HCT116 (cell line): ENCODE results near the gene KIRREL3. TPM values are rescaled to one million over a fixed set of nuclear protein-coding genes. Genes with fewer than 3 reads are reported as not detected.

Experiments used
- ATAC-seq: fragments of 200-7000 bp; cut with Tn5 transposase; 2 replicates; pipeline ENCODE4 v1.9.1; 2020; ENCODE audit warnings: mild to moderate bottlenecking, moderate library complexity
- BruUV-seq: library from RNA; stranded (reverse); fragments of 400-500 nt; replicated peaks from 2 replicates; lab custom pipeline; 2021; lab: Mats Ljungman, UMichigan
- CTCF ChIA-PET: fragments of 300-600 bp; sonication (Branson Sonifier 250); formaldehyde crosslinking; loops from one replicate; lab custom pipeline; 2021; ENCODE audit warnings: antibody characterized with exemption; lab: Charles Lee
- POLR2A ChIA-PET: fragments of 300-600, 350-600 bp; sonication (Branson Sonifier 250); formaldehyde crosslinking; loops from one replicate; lab custom pipeline; 2021; ENCODE audit warnings: antibody characterized with exemption; lab: Charles Lee
- RAD21 ChIA-PET, 2 experiments: fragments of 300-600 bp; sonication (Branson Sonifier 250); formaldehyde crosslinking; loops; one replicate each; lab custom pipeline; 2023; ENCODE audit warnings: low total read pairs in 2 of 2; ENCODE audit not compliant: uncharacterized antibody in 2 of 2, unreplicated experiment in 2 of 2, low non-redundant PET in 1 of 2; lab: Charles Lee
- DNase-seq: peaks from one replicate; pipeline ENCODE4 v3.0.0-alpha.2; 2010; ENCODE audit warnings: low read depth, low spot score
- H2AFZ ChIP-seq: fragments of 200-600 bp; shearing (Covaris generic), sonication (generic); 2 replicates; pipeline ENCODE4 v1.6.1; 2017; ENCODE audit warnings: low read depth, mixed run types, mixed read lengths, antibody characterized with exemption, low read length; ENCODE audit not compliant: poor library complexity, severe bottlenecking
- H3K27ac ChIP-seq: 2 replicates; pipeline ENCODE4 v1.5.1; 2012; ENCODE audit warnings: low read depth, low read length
- H3K27me3 ChIP-seq: fragments of 200-600 bp; sonication (generic); 2 replicates; pipeline ENCODE4 v1.6.1; 2016; ENCODE audit warnings: mixed run types, low read length, mixed read lengths; ENCODE audit not compliant: insufficient read depth
- H3K36me3 ChIP-seq, 2 experiments: fragments of 200-500 bp in 1 of 2; fragments of 200-600 bp in 1 of 2; sonication (Bioruptor generic) in 1 of 2; sonication (generic) in 1 of 2; 2 replicates each; pipeline versions ENCODE4 v1.5.1 to v1.6.1; 2014 to 2016; ENCODE audit warnings: low read length in 2 of 2, inconsistent platforms in 1 of 2, mixed read lengths in 1 of 2, mixed run types in 1 of 2; ENCODE audit not compliant: insufficient read depth in 2 of 2, control insufficient read depth in 1 of 2
- H3K4me1 ChIP-seq, 2 experiments: fragments of 200-600 bp in 1 of 2; sonication (generic) in 1 of 2; 2 replicates each; pipeline versions ENCODE4 v1.5.1 to v1.6.1; 2012 to 2017; ENCODE audit warnings: low read length in 2 of 2, inconsistent platforms in 1 of 2, mild to moderate bottlenecking in 1 of 2, mixed read lengths in 1 of 2, mixed run types in 1 of 2, moderate library complexity in 1 of 2; ENCODE audit not compliant: insufficient read depth in 2 of 2, control insufficient read depth in 1 of 2
- H3K4me2 ChIP-seq: fragments of 200-600 bp; sonication (generic); 2 replicates; pipeline ENCODE4 v1.6.1; 2017; ENCODE audit warnings: mixed run types, low read length, mixed read lengths
- H3K4me3 ChIP-seq, 2 experiments: fragments of 200-600 bp in 1 of 2; sonication (generic) in 1 of 2; replicated peaks in 1 of 2; 2 replicates each; pipeline ENCODE4 v1.5.1; 2011 to 2016; ENCODE audit warnings: low read length in 2 of 2, control low read depth in 1 of 2, low read depth in 1 of 2, mild to moderate bottlenecking in 1 of 2, mixed read lengths in 1 of 2, mixed run types in 1 of 2
- H3K79me2 ChIP-seq: fragments of 200-600 bp; sonication (generic); 2 replicates; pipeline ENCODE4 v1.6.1; 2017; ENCODE audit warnings: mild to moderate bottlenecking, mixed run types, low read length, moderate library complexity, mixed read lengths; ENCODE audit not compliant: insufficient read depth
- H3K9ac ChIP-seq: fragments of 200-600 bp; sonication (generic); 2 replicates; pipeline ENCODE4 v1.6.1; 2016; ENCODE audit warnings: low read length, mixed read lengths
- H3K9me2 ChIP-seq: fragments of 200-600 bp; sonication (generic), shearing (Covaris generic); 2 replicates; pipeline ENCODE4 v1.6.1; 2017; ENCODE audit warnings: mixed run types, mild to moderate bottlenecking, moderate library complexity; ENCODE audit not compliant: insufficient read depth
- H3K9me3 ChIP-seq, 2 experiments: fragments of 200-500 bp in 1 of 2; fragments of 200-600 bp in 1 of 2; sonication (Bioruptor generic) in 1 of 2; sonication (generic) in 1 of 2; 2 replicates each; pipeline ENCODE4 v1.6.1; 2014 to 2017; ENCODE audit warnings: low read length in 2 of 2, mixed read lengths in 2 of 2, inconsistent platforms in 1 of 2, low read depth in 1 of 2, mild to moderate bottlenecking in 1 of 2, mixed run types in 1 of 2, moderate library complexity in 1 of 2; ENCODE audit not compliant: control insufficient read depth in 1 of 2, insufficient read depth in 1 of 2
- H4K20me1 ChIP-seq: fragments of 200-600 bp; sonication (generic), shearing (Covaris generic); 2 replicates; pipeline ENCODE4 v1.6.1; 2017; ENCODE audit warnings: mixed run types, mild to moderate bottlenecking, moderate library complexity; ENCODE audit not compliant: insufficient read depth
- ATF3 ChIP-seq: IDR thresholded peaks from 2 replicates; pipeline ENCODE4 v1.6.1; 2012
- CBX3 ChIP-seq: IDR thresholded peaks from 2 replicates; pipeline ENCODE4 v1.6.1; 2012; ENCODE audit warnings: low read depth
- CTCF ChIP-seq, 3 experiments: fragments of 200-600 bp in 1 of 3; sonication (generic) in 1 of 3; IDR thresholded peaks in 2 of 3; conservative IDR thresholded peaks in 1 of 3; 2 replicates each; pipeline ENCODE4 v1.5.1; 2012 to 2017; ENCODE audit warnings: low read depth in 2 of 3, low read length in 2 of 3, antibody characterized with exemption in 1 of 3, borderline replicate concordance in 1 of 3, control low read depth in 1 of 3, mild to moderate bottlenecking in 1 of 3, mixed read lengths in 1 of 3, mixed run types in 1 of 3, moderate library complexity in 1 of 3; ENCODE audit not compliant: insufficient read depth in 1 of 3
- EGR1 ChIP-seq: IDR thresholded peaks from 2 replicates; pipeline ENCODE4 v1.6.1; 2012; ENCODE audit warnings: low read depth
- ELF1 ChIP-seq: IDR thresholded peaks from 2 replicates; pipeline ENCODE4 v1.6.1; 2012; ENCODE audit warnings: low read depth, borderline replicate concordance
- EZH2 ChIP-seq: fragments of 200-600 bp; sonication (generic); IDR thresholded peaks from 2 replicates; pipeline ENCODE4 v1.6.1; 2017; ENCODE audit warnings: antibody characterized with exemption, mixed run types
- EZH2phosphoT487 ChIP-seq: fragments of 200-600 bp; IDR thresholded peaks from 2 replicates; pipeline ENCODE4 v1.6.1; 2018; ENCODE audit warnings: antibody characterized with exemption, borderline replicate concordance
- FOSL1 ChIP-seq: IDR thresholded peaks from 2 replicates; pipeline ENCODE4 v1.6.1; 2012; ENCODE audit warnings: low read depth
- MAX ChIP-seq: IDR thresholded peaks from 2 replicates; pipeline ENCODE4 v1.6.1; 2012
- POLR2A ChIP-seq: IDR thresholded peaks from 2 replicates; pipeline ENCODE4 v1.7.0; 2011; ENCODE audit warnings: borderline replicate concordance; ENCODE audit not compliant: insufficient read depth, insufficient read length; ENCODE audit errors: extremely low read depth
- POLR2AphosphoS5 ChIP-seq: IDR thresholded peaks from 2 replicates; pipeline ENCODE4 v1.6.1; 2011; ENCODE audit warnings: mild to moderate bottlenecking, low read depth, low read length, moderate library complexity
- RAD21 ChIP-seq: IDR thresholded peaks from 2 replicates; pipeline ENCODE4 v1.6.1; 2012; ENCODE audit warnings: low read depth, mild to moderate bottlenecking
- SIN3A ChIP-seq: IDR thresholded peaks from 2 replicates; pipeline ENCODE4 v1.6.1; 2012; ENCODE audit warnings: low read depth
- SP1 ChIP-seq: IDR thresholded peaks from 2 replicates; pipeline ENCODE4 v1.6.1; 2012; ENCODE audit warnings: low read depth
- SRF ChIP-seq: IDR thresholded peaks from 2 replicates; pipeline ENCODE4 v1.6.1; 2012; ENCODE audit warnings: low read depth
- YY1 ChIP-seq: IDR thresholded peaks from 2 replicates; pipeline ENCODE4 v1.6.1; 2011; ENCODE audit warnings: low read length, low read depth, moderate library complexity, mild to moderate bottlenecking; ENCODE audit not compliant: insufficient replicate concordance; ENCODE audit errors: extremely low read depth
- ZFX ChIP-seq: fragments of 450-650 bp; IDR thresholded peaks from 2 replicates; pipeline ENCODE4 v1.6.1; 2017
- intact Hi-C: fragments of 100-400 bp; cut with micrococcal nuclease; formaldehyde crosslinking; loops from 2 replicates; pipeline ENCODE4 v1.10.0; 2022
- total RNA-seq: library from RNA; stranded (reverse); gene quantifications from one replicate; pipeline ENCODE4 v1.2.1, GENCODE V29; 2021; ENCODE audit not compliant: unreplicated experiment
- TF ChIP-seq, protein P1 (sequence below): IDR thresholded peaks from 2 replicates; pipeline ENCODE4 v1.6.1; 2012; ENCODE audit warnings: low read depth
- TF ChIP-seq, protein P2 (sequence below): IDR thresholded peaks from 2 replicates; pipeline ENCODE4 v1.6.1; 2011; ENCODE audit warnings: mild to moderate bottlenecking, low read length, moderate library complexity; ENCODE audit not compliant: insufficient replicate concordance; ENCODE audit errors: extremely low read depth

KIRREL3 gene
- total RNA-seq, 1 experiment from 2014 or later: not detected

GRCh38 chr11:126634963-126635362 is 365.6 kb downstream of the KIRREL3 start:
- no peak overlapping the region for H2AFZ ChIP-seq
- H3K4me3 ChIP-seq: no peak overlapping the region
- H3K27me3 ChIP-seq: peaks cover 85% of the 10 kb centered on the region
- RAD21 ChIA-PET: no interaction called here
- CTCF ChIA-PET: no interaction called here
- no peaks in the 10 kb centered on the region for H3K79me2 ChIP-seq
- no peaks in the 10 kb centered on the region for H3K36me3 ChIP-seq
- no peaks in the 10 kb centered on the region for H3K9me3 ChIP-seq
- H3K9me2 ChIP-seq: no peaks in the 10 kb centered on the region
- no TSS peak for BruUV-seq
- H3K9ac ChIP-seq: no peak overlapping the region
- TF ChIP-seq SP1 (no peak), ATF3 (no peak), YY1 (no peak), ELF1 (no peak), EGR1 (no peak), CTCF (IDR thresholded peaks at IDR 0.05 in 2 of 3, conservative IDR thresholded peaks at IDR 0.05 in 1 of 3; ENCODE audit: borderline replicate concordance in 1 of 3, insufficient read depth in 1 of 3, low read depth in 2 of 3, low read length in 2 of 3) (no peak), RAD21 (no peak), SIN3A (no peak), EZH2 (no peak), MAX (no peak), SRF (no peak), ZFX (no peak), POLR2A (no peak), FOSL1 (no peak), POLR2AphosphoS5 (no peak), CBX3 (no peak), EZH2phosphoT487 (no peak)
- TF ChIP-seq, protein P1, sequence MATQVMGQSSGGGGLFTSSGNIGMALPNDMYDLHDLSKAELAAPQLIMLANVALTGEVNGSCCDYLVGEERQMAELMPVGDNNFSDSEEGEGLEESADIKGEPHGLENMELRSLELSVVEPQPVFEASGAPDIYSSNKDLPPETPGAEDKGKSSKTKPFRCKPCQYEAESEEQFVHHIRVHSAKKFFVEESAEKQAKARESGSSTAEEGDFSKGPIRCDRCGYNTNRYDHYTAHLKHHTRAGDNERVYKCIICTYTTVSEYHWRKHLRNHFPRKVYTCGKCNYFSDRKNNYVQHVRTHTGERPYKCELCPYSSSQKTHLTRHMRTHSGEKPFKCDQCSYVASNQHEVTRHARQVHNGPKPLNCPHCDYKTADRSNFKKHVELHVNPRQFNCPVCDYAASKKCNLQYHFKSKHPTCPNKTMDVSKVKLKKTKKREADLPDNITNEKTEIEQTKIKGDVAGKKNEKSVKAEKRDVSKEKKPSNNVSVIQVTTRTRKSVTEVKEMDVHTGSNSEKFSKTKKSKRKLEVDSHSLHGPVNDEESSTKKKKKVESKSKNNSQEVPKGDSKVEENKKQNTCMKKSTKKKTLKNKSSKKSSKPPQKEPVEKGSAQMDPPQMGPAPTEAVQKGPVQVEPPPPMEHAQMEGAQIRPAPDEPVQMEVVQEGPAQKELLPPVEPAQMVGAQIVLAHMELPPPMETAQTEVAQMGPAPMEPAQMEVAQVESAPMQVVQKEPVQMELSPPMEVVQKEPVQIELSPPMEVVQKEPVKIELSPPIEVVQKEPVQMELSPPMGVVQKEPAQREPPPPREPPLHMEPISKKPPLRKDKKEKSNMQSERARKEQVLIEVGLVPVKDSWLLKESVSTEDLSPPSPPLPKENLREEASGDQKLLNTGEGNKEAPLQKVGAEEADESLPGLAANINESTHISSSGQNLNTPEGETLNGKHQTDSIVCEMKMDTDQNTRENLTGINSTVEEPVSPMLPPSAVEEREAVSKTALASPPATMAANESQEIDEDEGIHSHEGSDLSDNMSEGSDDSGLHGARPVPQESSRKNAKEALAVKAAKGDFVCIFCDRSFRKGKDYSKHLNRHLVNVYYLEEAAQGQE: no peak
- TF ChIP-seq, protein P2, sequence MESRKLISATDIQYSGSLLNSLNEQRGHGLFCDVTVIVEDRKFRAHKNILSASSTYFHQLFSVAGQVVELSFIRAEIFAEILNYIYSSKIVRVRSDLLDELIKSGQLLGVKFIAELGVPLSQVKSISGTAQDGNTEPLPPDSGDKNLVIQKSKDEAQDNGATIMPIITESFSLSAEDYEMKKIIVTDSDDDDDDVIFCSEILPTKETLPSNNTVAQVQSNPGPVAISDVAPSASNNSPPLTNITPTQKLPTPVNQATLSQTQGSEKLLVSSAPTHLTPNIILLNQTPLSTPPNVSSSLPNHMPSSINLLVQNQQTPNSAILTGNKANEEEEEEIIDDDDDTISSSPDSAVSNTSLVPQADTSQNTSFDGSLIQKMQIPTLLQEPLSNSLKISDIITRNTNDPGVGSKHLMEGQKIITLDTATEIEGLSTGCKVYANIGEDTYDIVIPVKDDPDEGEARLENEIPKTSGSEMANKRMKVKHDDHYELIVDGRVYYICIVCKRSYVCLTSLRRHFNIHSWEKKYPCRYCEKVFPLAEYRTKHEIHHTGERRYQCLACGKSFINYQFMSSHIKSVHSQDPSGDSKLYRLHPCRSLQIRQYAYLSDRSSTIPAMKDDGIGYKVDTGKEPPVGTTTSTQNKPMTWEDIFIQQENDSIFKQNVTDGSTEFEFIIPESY: no peak
- no peak overlapping the region for H3K4me2 ChIP-seq
- DNase-seq: no peak
- ATAC-seq: no peak
- intact Hi-C loops: no loop called here
- H4K20me1 ChIP-seq: no peaks in the 10 kb centered on the region
- H3K27ac ChIP-seq: no peak overlapping the region
- POLR2A ChIA-PET: no interaction called here
- H3K4me1 ChIP-seq: no peaks in the 10 kb centered on the region
